ENCODE measurements around the gene MED12L.

DNA sequence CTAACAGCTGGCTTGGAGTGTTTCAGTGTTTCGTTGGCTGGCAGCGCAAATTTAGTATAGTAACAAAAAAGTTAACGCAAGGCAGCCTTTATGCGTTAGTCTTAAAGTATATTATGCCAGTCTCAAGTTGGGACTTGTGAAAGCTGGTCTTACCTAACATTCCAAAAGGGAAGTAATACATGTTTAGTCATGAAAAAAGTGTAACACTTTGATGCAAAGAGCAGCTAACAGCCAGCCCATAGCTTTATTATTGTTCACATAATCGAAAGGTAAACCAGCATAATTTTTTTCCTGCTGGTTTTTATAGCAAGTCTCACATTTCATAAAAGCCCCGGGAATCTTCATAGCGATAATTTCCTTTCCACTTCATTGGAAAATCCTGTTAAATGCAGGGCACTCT, 233.5 kb downstream of the MED12L start:
- TF ChIP-seq ZBTB26 (CRISPR knock-in tag; IDR thresholded peaks at IDR 0.05) (no peak), HDGF (IDR thresholded peaks at IDR 0.05) (no peak), MCM5 (IDR thresholded peaks at IDR 0.05; ENCODE audit: low read depth) (no peak), ELF4 (CRISPR knock-in tag; IDR thresholded peaks at IDR 0.05) (no peak), SRSF9 (IDR thresholded peaks at IDR 0.05; ENCODE audit: borderline replicate concordance, low read depth, low read length) (no peak)

All from K562 (cell line).